ENCODE data around the gene PACSIN3. TPM values are rescaled to one million over a fixed set of nuclear protein-coding genes. Genes with fewer than 3 reads are reported as not detected.

Gene PACSIN3
- total and polyA plus RNA-seq, 2 of the 8 experiments (the other 6 are each of a cell fraction or from before 2014, with no cell fraction given): 23.8 to 47.2 TPM

- Histone ChIP-seq H3K4me2 (ENCODE audit: insufficient read depth in 1 of 2, low read depth in 2 of 2, low read length in 2 of 2) (no peak overlapping the region), H3K27me3 (replicated peaks in 1 of 4; ENCODE audit: control insufficient read depth in 3 of 4, extremely low read depth in 1 of 4, insufficient read depth in 3 of 4, low read length in 3 of 4) (peaks cover 0 to 6% (median 0%) of the 10 kb centered on the region in 4 experiments; a peak in 3 of 7 replicates)
These were observed 3.0 kb upstream of the PACSIN3 start for GRCh38 chr11:47189100-47189834.

More at GRCh38 chr11:47189100-47189834, 3.0 kb upstream of the PACSIN3 start:
- FAIRE-seq: no peak
- Histone ChIP-seq H2AK5ac (ENCODE audit: low read depth, low read length) (no peak overlapping the region), H2BK15ac (ENCODE audit: low read length) (no peak overlapping the region), H4K91ac (replicated peaks; ENCODE audit: insufficient read length, low read length) (no peak overlapping the region), H4K5ac (ENCODE audit: insufficient read length, low read depth, low read length) (no peak overlapping the region), H3K4me3 (ENCODE audit: extremely low read depth in 1 of 4, insufficient read depth in 2 of 4, low read depth in 3 of 4, low read length in 4 of 4) (no peak overlapping the region), H3K79me2 (ENCODE audit: control insufficient read depth in 1 of 2, insufficient read depth in 2 of 2, low read length in 2 of 2) (peaks cover 0 to 4% of the 10 kb centered on the region in 2 experiments; a peak in 3 of 4 replicates), H3K18ac (ENCODE audit: extremely low read depth, low read length) (no peak overlapping the region), H4K20me1 (replicated peaks in 1 of 2; ENCODE audit: control insufficient read depth in 1 of 2, insufficient read depth in 2 of 2, low read length in 2 of 2) (no peaks in the 10 kb centered on the region), H2BK20ac (ENCODE audit: low read length) (no peak overlapping the region), H3K9ac (replicated peaks in 1 of 4; ENCODE audit: extremely low read depth in 1 of 4, low read depth in 3 of 4, low read length in 3 of 4) (no peak overlapping the region), H3K23ac (ENCODE audit: insufficient read length) (no peak overlapping the region), H2AFZ (ENCODE audit: low read length) (no peak overlapping the region), H3K14ac (ENCODE audit: insufficient read length) (no peak overlapping the region), H2BK5ac (ENCODE audit: low read depth, low read length) (no peak overlapping the region), H4K8ac (ENCODE audit: extremely low read depth, insufficient read depth, low read length) (no peak overlapping the region), H3K23me2 (ENCODE audit: low read depth, low read length) (peaks cover 12% of the 10 kb centered on the region; the same call in 1 of the 2 replicates), H3K79me1 (ENCODE audit: low read depth, low read length) (no peaks in the 10 kb centered on the region), H2BK12ac (ENCODE audit: low read depth, low read length) (no peak overlapping the region), H3K56ac (replicated peaks; ENCODE audit: insufficient read length, low read depth, low read length) (no peak overlapping the region), H3K9me3 (ENCODE audit: insufficient read depth in 2 of 2, low read depth in 1 of 2, low read length in 1 of 2) (no peaks in the 10 kb centered on the region), H3K4me1 (replicated peaks in 1 of 4; ENCODE audit: control insufficient read depth in 3 of 4, insufficient read depth in 4 of 4, low read length in 3 of 4) (peaks cover 0 to 7% (median 6%) of the 10 kb centered on the region in 4 experiments; a peak in 5 of 7 replicates), H3K4ac (replicated peaks; ENCODE audit: insufficient read length, low read depth, low read length) (no peak overlapping the region), H3K36me3 (ENCODE audit: control insufficient read depth in 2 of 4, insufficient read depth in 4 of 4, low read length in 3 of 4) (no peaks in the 10 kb centered on the region; a peak in 1 of 8 replicates), H3K27ac (ENCODE audit: low read depth, low read length) (no peak overlapping the region), H2BK120ac (replicated peaks; ENCODE audit: low read depth, low read length) (no peak overlapping the region)
- TF ChIP-seq JUND (IDR thresholded peaks at IDR 0.05; ENCODE audit: low read length): no peak
- TF ChIP-seq YY1 (IDR thresholded peaks at IDR 0.05; ENCODE audit: low read depth, low read length): no peak
- no peak for TF ChIP-seq RBBP5 (IDR thresholded peaks at IDR 0.05; ENCODE audit: borderline replicate concordance, low read depth, low read length)
- TF ChIP-seq PHF8 (conservative IDR thresholded peaks at IDR 0.05; ENCODE audit: low read depth, low read length): no peak
- TF ChIP-seq SRF (IDR thresholded peaks at IDR 0.05; ENCODE audit: low read depth, low read length): no peak
- no peak for TF ChIP-seq MAFK (IDR thresholded peaks at IDR 0.05; ENCODE audit: low read depth, low read length)
- no peak for TF ChIP-seq POU5F1 (IDR thresholded peaks at IDR 0.05; ENCODE audit: low read depth, low read length)
- no peak for TF ChIP-seq EGR1 (IDR thresholded peaks at IDR 0.05; ENCODE audit: borderline replicate concordance, low read depth, low read length)
- no peak for TF ChIP-seq E2F6 (IDR thresholded peaks at IDR 0.05)
- no peak for TF ChIP-seq GTF2F1 (IDR thresholded peaks at IDR 0.05; ENCODE audit: borderline replicate concordance, low read depth, low read length)
- WGBS, 2 experiments (ENCODE audit: extremely low coverage in 1 of 2, insufficient coverage in 1 of 2, insufficient read length in 1 of 2, insufficient replicate concordance in 2 of 2, low coverage in 1 of 2, low lambda C conversion rate in 2 of 2, missing lambda C conversion rate in 1 of 2): 90% methylated on average over 11 of the region's 11 CpGs; no CpG with 5 or more reads in 1 of the 2 experiments
- no peak for DNase-seq (ENCODE audit: low read depth in 1 of 2, low spot score in 2 of 2)
- CTCF ChIA-PET (ENCODE audit: partially characterized antibody): interaction anchor here (1.3 to 16.6 kb wide), 4 partner anchors 11 to 44 kb away, joined by 3 to 247 read pairs (median 19); partner anchors contain the start of genes ARFGAP2 and DDB2
- POLR2A ChIA-PET (ENCODE audit: partially characterized antibody): interaction anchor here (0.9 to 3.6 kb wide), 6 partner anchors 10 to 132 kb away, joined by 3 to 49 read pairs (median 6); partner anchors contain the start of gene DDB2
